Thyroid gland (tissue), 4 donors: ENCODE measurements around the gene ACCSL.

Source experiments
- CTCF ChIP-seq, 6 experiments: fragments of 200-600 bp in 3 of 6; fragments of 450-650 bp in 3 of 6; sonication (generic) in 3 of 6; IDR thresholded peaks; one replicate each; pipeline ENCODE4 v1.5.1; 2016 to 2019; ENCODE audit warnings: antibody characterized with exemption in 6 of 6, mild to moderate bottlenecking in 2 of 6, inconsistent platforms in 1 of 6, moderate library complexity in 1 of 6
- POLR2A ChIP-seq, 2 donors: fragments of 450-650 bp; IDR thresholded peaks; one replicate each; pipeline ENCODE4 v1.6.1; 2017; ENCODE audit warnings: antibody characterized with exemption in 2 of 2, mild to moderate bottlenecking in 2 of 2, moderate library complexity in 1 of 2

DNA sequence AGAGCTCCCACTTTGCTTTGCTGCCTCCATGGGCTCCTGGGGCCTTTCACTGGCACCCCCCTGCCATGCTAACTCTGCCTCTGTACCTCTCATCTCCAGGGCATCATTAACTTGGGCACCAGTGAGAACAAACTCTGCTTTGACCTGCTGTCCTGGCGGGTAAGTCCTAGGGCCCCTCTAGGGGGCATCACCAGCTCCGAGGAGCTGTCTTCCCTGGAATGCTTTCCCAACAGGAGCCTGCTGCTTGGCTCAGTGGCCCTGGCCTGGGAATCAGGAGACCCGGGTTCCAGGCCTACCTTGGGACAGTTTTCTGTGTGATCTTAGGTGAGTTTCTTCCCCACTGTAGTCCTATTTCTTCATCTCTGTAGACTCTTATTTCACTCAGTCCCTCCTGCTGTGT, 23.4 kb downstream of the ACCSL start:
- TF ChIP-seq POLR2A (IDR thresholded peaks at IDR 0.05) (no peak), CTCF (IDR thresholded peaks at IDR 0.05) (no peak)
